Liver (tissue), 9 donors: ENCODE measurements around the gene PCDH19. TPM values are rescaled to one million over a fixed set of nuclear protein-coding genes. Genes with fewer than 3 reads are reported as not detected.
"Not testable (repeated sequence)": the region's sequence is repeated elsewhere in the genome, so short reads cannot be mapped to it uniquely, and the experiment has no call there.

Source experiments
- DNase-seq: peaks from one replicate; pipeline ENCODE4 v3.0.0-alpha.2; 2017; ENCODE audit warnings: low spot score
- H3K27ac ChIP-seq, 2 donors: one replicate each; pipeline ENCODE4 v1.7.0; 2013; ENCODE audit warnings: inconsistent platforms in 2 of 2, low read length in 2 of 2, control low read depth in 1 of 2, low read depth in 1 of 2, mild to moderate bottlenecking in 1 of 2
- H3K27me3 ChIP-seq, 4 donors: one replicate each; pipeline versions ENCODE4 v1.6.1 to v1.7.0; 2013; ENCODE audit warnings: low read length in 3 of 4, inconsistent platforms in 1 of 4, mild to moderate bottlenecking in 1 of 4, moderate library complexity in 1 of 4; ENCODE audit not compliant: control insufficient read depth in 4 of 4, insufficient read depth in 4 of 4
- H3K36me3 ChIP-seq, 4 donors: one replicate each; pipeline versions ENCODE4 v1.6.1 to v1.7.0; 2013; ENCODE audit warnings: low read length in 3 of 4, mild to moderate bottlenecking in 3 of 4, low read depth in 1 of 4, moderate library complexity in 1 of 4; ENCODE audit not compliant: control insufficient read depth in 4 of 4, insufficient read depth in 3 of 4
- H3K4me1 ChIP-seq, 4 donors: one replicate each; pipeline versions ENCODE4 v1.6.1 to v1.7.0; 2013; ENCODE audit warnings: low read length in 3 of 4, mild to moderate bottlenecking in 3 of 4, moderate library complexity in 1 of 4; ENCODE audit not compliant: control insufficient read depth in 4 of 4, insufficient read depth in 4 of 4
- H3K4me3 ChIP-seq, 3 donors: one replicate each; pipeline versions ENCODE4 v1.6.1 to v1.7.0; 2013; ENCODE audit warnings: low read length in 3 of 3, control low read depth in 1 of 3, low read depth in 1 of 3, mild to moderate bottlenecking in 1 of 3
- H3K9ac ChIP-seq, 2 donors: one replicate each; pipeline ENCODE4 v1.7.0; 2013; ENCODE audit warnings: low read length in 2 of 2, mild to moderate bottlenecking in 2 of 2, moderate library complexity in 2 of 2, control low read depth in 1 of 2, low read depth in 1 of 2
- H3K9me3 ChIP-seq, 4 donors: one replicate each; pipeline versions ENCODE4 v1.6.1 to v1.7.0; 2013; ENCODE audit warnings: low read length in 3 of 4; ENCODE audit not compliant: control insufficient read depth in 4 of 4
- EGR1 ChIP-seq, 2 donors: IDR thresholded peaks; 2 replicates each; pipeline ENCODE4 v1.6.1; 2016 to 2018; ENCODE audit warnings: antibody characterized with exemption in 2 of 2, low read depth in 2 of 2
- FOXA1 ChIP-seq: IDR thresholded peaks from 2 replicates; pipeline ENCODE4 v1.6.1; 2016; ENCODE audit warnings: antibody characterized with exemption
- FOXA2 ChIP-seq: IDR thresholded peaks from 2 replicates; pipeline ENCODE4 v1.6.1; 2016; ENCODE audit warnings: antibody characterized with exemption
- GABPA ChIP-seq, 2 donors: IDR thresholded peaks in 1 of 2; conservative IDR thresholded peaks in 1 of 2; 2 replicates each; pipeline ENCODE4 v1.6.1; 2016; ENCODE audit warnings: antibody characterized with exemption in 2 of 2, mild to moderate bottlenecking in 1 of 2, moderate library complexity in 1 of 2
- HNF4A ChIP-seq, 2 donors: conservative IDR thresholded peaks; 2 replicates each; pipeline ENCODE4 v1.6.1; 2016; ENCODE audit warnings: antibody characterized with exemption in 2 of 2, mild to moderate bottlenecking in 2 of 2
- HNF4G ChIP-seq: IDR thresholded peaks from 2 replicates; pipeline ENCODE4 v1.6.1; 2016; ENCODE audit warnings: antibody characterized with exemption
- JUND ChIP-seq, 2 donors: IDR thresholded peaks; 2 replicates each; pipeline ENCODE4 v1.6.1; 2016; ENCODE audit warnings: antibody characterized with exemption in 2 of 2
- MAX ChIP-seq: IDR thresholded peaks from 2 replicates; pipeline ENCODE4 v1.6.1; 2016; ENCODE audit warnings: antibody characterized with exemption
- NR2F2 ChIP-seq: IDR thresholded peaks from 2 replicates; pipeline ENCODE4 v1.6.1; 2016; ENCODE audit warnings: antibody characterized with exemption
- RAD21 ChIP-seq, 2 donors: IDR thresholded peaks; 2 replicates each; pipeline ENCODE4 v1.6.1; 2016; ENCODE audit warnings: antibody characterized with exemption in 2 of 2, mild to moderate bottlenecking in 2 of 2
- REST ChIP-seq: IDR thresholded peaks from 2 replicates; pipeline ENCODE4 v1.6.1; 2016; ENCODE audit warnings: antibody characterized with exemption, mild to moderate bottlenecking
- RXRA ChIP-seq, 2 donors: IDR thresholded peaks; 2 replicates each; pipeline ENCODE4 v1.6.1; 2017 to 2018; ENCODE audit warnings: antibody characterized with exemption in 2 of 2, mild to moderate bottlenecking in 1 of 2
- SP1 ChIP-seq: IDR thresholded peaks from 2 replicates; pipeline ENCODE4 v1.6.1; 2018; ENCODE audit warnings: antibody characterized with exemption, mild to moderate bottlenecking
- TAF1 ChIP-seq: conservative IDR thresholded peaks from 2 replicates; pipeline ENCODE4 v1.6.1; 2016; ENCODE audit warnings: antibody characterized with exemption, mild to moderate bottlenecking
- YY1 ChIP-seq: IDR thresholded peaks from 2 replicates; pipeline ENCODE4 v1.6.1; 2016; ENCODE audit warnings: antibody characterized with exemption, mild to moderate bottlenecking
- ZBTB33 ChIP-seq: IDR thresholded peaks from 2 replicates; pipeline ENCODE4 v1.6.1; 2016; ENCODE audit warnings: antibody characterized with exemption
- WGBS: extraction: QIAGEN DNeasy Blood & Tissue Kit; methylation state at CpG from one replicate; pipeline ENCODE4 v1.1.7; 2013; 5-methylcytosine and 5-hydroxymethylcytosine counted together
- polyA plus RNA-seq, 2 donors: library from polyadenylated mRNA; stranded (reverse) in 1 of 2; unstranded in 1 of 2; fragments of 200-250 nt in 1 of 2; fragments of >200 nt in 1 of 2; fragmentation: Nextera tagmentation in 1 of 2; extraction: Ambion mirVana in 1 of 2; gene quantifications; one replicate each; pipeline versions ENCODE4 v1.2.1 to v1.2.3, GENCODE V29; 2013 to 2015
- total RNA-seq, 2 donors: library from RNA; depleted of rRNA; stranded (reverse); fragments of >200 nt; gene quantifications; one replicate each; pipeline ENCODE4 v1.2.3, GENCODE V29; 2014
- TF ChIP-seq, protein P1 (sequence below): fragments of 150-350 bp; IDR thresholded peaks from 2 replicates; pipeline ENCODE4 v1.5.1; 2017; ENCODE audit warnings: improper control_type of control experiment, low read depth, low read length; ENCODE audit not compliant: missing input control
- TF ChIP-seq, protein P2 (sequence below): IDR thresholded peaks from 2 replicates; pipeline ENCODE4 v1.6.1; 2016; ENCODE audit warnings: antibody characterized with exemption
- donor health status: healthy.
- donor health status: healthy.
- donor health status: healthy.
- donor health status: healthy.
- donor health status: healthy.

PCDH19 gene
- total and polyA plus RNA-seq, 4 donors = 0.03 to 0.44 (median 0.17) TPM; not detected in 1

DNA sequence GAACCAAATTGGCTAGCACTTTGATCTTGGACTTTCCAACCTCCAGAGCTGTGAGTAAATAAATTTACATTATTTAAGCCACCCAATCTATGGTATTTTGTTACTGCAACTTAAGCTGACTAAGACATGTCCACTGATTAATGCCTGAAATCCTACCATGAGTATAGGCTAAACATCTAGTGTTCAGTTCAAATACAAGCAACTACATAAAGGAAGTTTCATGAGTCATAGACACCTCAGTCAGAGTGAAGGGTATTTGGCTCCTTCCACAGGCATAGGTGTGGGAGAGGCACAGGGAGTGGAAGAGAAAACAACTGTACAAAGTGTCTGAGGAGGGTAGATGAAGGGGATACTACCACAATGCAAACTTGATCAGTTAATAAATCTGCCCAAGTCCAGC is 35.5 kb upstream of the PCDH19 start:
- no peaks in the 10 kb centered on the region for H3K9me3 ChIP-seq
- no peak for TF ChIP-seq FOXA1
- TF ChIP-seq, protein P1, sequence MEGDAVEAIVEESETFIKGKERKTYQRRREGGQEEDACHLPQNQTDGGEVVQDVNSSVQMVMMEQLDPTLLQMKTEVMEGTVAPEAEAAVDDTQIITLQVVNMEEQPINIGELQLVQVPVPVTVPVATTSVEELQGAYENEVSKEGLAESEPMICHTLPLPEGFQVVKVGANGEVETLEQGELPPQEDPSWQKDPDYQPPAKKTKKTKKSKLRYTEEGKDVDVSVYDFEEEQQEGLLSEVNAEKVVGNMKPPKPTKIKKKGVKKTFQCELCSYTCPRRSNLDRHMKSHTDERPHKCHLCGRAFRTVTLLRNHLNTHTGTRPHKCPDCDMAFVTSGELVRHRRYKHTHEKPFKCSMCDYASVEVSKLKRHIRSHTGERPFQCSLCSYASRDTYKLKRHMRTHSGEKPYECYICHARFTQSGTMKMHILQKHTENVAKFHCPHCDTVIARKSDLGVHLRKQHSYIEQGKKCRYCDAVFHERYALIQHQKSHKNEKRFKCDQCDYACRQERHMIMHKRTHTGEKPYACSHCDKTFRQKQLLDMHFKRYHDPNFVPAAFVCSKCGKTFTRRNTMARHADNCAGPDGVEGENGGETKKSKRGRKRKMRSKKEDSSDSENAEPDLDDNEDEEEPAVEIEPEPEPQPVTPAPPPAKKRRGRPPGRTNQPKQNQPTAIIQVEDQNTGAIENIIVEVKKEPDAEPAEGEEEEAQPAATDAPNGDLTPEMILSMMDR = no peak
- no peak for TF ChIP-seq FOXA2
- no peak for TF ChIP-seq NR2F2
- no peak for TF ChIP-seq ZBTB33
- TF ChIP-seq SP1 = no peak
- no peak for TF ChIP-seq GABPA (IDR thresholded peaks at IDR 0.05 in 1 of 2, conservative IDR thresholded peaks at IDR 0.05 in 1 of 2)
- no peak for TF ChIP-seq MAX
- no peak for TF ChIP-seq EGR1 (IDR thresholded peaks at IDR 0.05; ENCODE audit: low read depth in 2 of 2)
- TF ChIP-seq HNF4G = no peak
- no peak for TF ChIP-seq TAF1
- TF ChIP-seq RXRA (IDR thresholded peaks at IDR 0.05) = no peak
- TF ChIP-seq REST = no peak
- no peak for TF ChIP-seq JUND (IDR thresholded peaks at IDR 0.05)
- TF ChIP-seq HNF4A (conservative IDR thresholded peaks at IDR 0.05) = no peak
- TF ChIP-seq, protein P2, sequence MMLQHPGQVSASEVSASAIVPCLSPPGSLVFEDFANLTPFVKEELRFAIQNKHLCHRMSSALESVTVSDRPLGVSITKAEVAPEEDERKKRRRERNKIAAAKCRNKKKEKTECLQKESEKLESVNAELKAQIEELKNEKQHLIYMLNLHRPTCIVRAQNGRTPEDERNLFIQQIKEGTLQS = no peak
- no peak for TF ChIP-seq YY1
- TF ChIP-seq RAD21 (IDR thresholded peaks at IDR 0.05) = no peak
- H3K27ac ChIP-seq = no peak overlapping the region
- no peak overlapping the region for H3K4me3 ChIP-seq
- no peak for DNase-seq
- no peaks in the 10 kb centered on the region for H3K36me3 ChIP-seq
- H3K4me1 ChIP-seq = peaks cover 0 to 3% (median 0%) of the 10 kb centered on the region in 4 donors
- H3K9ac ChIP-seq = no peak overlapping the region
- no peaks in the 10 kb centered on the region for H3K27me3 ChIP-seq

- DNase-seq, H3K9me3 ChIP-seq, H3K27me3 ChIP-seq, H3K36me3 ChIP-seq, H3K4me3 ChIP-seq, H3K4me1 ChIP-seq, H3K9ac ChIP-seq, H3K27ac ChIP-seq: not testable (repeated sequence)
- WGBS = 88% methylated on average over 7 of the region's 7 CpGs
Measured at GRCh38 chrX:100441321-100441720, 31.2 kb upstream of the PCDH19 start.
